Measurements from ENCODE around the gene NDUFC2.
"Not testable (repeated sequence)": the region's sequence is repeated elsewhere in the genome, so short reads cannot be mapped to it uniquely, and the experiment has no call there.

NDUFC2 gene

DNA sequence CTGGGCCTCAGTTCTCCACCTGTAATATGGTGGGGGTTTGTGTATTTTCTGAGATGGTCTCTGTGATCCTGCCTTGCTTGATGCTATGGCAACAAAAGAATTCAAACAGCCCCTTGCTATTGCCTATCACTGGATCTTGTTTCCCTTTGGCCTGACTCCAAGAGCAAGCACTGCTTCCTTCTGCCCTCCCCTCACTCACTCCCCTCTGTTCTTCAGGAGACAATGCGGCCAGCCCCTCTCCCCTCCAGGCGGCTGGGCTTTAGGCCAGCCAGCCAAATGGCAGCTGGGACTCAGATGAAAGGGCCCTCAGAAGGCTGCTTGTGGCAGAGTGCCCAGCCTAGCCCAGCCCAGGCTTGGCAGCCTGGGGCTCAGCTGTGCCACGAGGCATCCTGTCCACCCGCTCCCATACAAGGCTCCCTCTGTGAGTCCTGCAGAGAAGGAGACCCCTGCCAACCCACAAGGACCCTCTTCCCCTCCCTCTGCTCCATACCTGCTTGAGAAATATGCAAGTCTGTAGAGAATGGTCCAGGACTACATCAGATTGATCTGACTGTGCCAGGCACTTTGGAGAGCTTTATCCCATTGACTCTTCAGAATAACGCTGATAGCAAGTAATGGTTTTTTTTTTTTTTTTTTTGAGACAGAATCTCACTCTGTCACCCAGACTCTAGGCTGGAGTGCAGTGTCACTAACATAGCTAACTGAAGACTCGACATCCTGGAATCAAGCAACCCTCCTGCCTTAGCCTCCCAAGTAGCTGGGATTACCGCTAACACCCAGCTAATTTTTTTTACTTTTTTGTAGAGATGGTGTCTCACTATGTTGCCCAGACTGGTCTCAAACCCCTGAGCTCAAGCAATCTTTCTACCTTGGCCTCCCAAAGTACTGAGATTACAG is 49.0 kb downstream of the NDUFC2 start:
- no peak for DNase-seq (ENCODE audit: low read depth in 3 of 3)

DNA sequence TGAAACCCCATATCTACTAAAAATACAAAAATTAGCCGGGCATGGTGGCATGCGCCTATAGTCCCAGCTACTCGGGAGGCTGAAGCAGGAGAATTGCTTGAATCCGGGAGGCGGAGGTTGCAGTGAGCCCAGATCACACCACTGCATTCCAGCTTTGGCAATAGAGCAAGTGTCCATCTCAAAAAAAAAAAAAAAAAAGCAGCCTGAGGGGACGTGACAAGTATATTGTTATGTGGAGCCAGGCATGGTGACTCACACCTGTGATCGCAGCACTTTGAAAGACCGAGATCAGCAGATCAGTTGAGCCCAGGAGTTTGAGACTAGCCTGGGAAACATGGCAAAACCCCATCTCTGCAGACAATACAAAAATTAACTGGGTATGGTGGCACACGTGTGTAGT is 51.2 kb downstream of the NDUFC2 start:
- not testable (repeated sequence) for DNase-seq (ENCODE audit: low read depth in 3 of 3)

DNA sequence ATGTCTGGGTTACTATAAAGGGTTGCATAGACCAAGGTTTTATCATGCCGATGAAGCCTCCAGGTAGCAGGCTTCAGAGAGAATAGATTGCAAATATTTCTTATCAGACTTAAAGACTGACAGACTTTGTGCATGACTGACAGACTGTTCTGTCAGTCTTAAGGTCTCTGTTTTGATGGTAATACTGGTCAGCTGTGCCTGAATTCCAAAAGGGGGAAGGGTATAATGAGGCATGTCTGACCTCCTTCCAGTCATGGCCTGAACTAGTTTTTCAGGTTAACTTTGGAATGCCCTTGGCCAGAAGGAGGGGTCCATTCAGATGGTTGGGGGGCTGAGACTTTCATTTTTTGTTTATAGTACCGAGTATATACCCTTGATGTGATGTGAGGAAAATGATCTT is 51.9 kb downstream of the NDUFC2 start:
- DNase-seq (ENCODE audit: low read depth in 3 of 3), result no peak

DNA sequence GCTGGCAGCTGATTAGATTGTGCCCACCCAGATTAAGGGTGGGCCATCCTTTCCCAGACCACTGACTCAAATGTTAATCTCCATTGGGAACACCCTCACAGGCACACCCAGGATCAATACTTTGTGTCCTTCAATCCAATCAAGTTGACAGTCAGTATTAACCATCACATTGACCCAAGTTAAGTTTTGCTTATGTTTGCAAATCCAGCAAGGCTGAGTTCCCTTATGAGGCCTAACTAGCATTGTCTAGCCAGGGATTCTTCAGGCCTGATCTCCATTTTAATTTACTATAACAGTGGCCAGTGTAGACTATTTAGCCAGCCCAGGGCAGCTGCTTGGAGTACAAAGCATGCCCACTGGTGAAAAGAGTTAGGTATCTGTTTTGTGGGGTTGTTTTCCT is 54.3 kb downstream of the NDUFC2 start:
- no peak for DNase-seq (ENCODE audit: low read depth in 3 of 3)

DNA sequence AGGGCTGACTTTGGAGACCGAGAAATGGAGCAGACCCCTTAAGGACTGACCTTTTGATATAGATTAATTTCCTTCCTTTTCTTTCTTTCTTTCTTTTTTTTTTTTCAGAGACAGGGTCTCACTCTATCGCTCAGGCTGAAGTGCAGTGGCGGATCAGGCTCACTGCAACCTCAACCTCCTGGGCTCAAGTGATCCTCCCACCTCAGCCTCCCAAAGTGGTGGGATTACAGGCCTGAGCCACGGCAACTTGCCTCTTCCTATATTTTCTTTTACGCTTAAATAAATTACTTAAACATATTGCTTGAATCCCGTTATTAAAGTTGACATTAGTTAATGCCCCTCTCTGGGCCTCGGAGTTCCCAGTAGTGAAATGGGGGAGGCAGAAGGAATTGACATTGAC is 56.2 kb downstream of the NDUFC2 start:
- DNase-seq (ENCODE audit: low read depth in 3 of 3), result no peak

DNA sequence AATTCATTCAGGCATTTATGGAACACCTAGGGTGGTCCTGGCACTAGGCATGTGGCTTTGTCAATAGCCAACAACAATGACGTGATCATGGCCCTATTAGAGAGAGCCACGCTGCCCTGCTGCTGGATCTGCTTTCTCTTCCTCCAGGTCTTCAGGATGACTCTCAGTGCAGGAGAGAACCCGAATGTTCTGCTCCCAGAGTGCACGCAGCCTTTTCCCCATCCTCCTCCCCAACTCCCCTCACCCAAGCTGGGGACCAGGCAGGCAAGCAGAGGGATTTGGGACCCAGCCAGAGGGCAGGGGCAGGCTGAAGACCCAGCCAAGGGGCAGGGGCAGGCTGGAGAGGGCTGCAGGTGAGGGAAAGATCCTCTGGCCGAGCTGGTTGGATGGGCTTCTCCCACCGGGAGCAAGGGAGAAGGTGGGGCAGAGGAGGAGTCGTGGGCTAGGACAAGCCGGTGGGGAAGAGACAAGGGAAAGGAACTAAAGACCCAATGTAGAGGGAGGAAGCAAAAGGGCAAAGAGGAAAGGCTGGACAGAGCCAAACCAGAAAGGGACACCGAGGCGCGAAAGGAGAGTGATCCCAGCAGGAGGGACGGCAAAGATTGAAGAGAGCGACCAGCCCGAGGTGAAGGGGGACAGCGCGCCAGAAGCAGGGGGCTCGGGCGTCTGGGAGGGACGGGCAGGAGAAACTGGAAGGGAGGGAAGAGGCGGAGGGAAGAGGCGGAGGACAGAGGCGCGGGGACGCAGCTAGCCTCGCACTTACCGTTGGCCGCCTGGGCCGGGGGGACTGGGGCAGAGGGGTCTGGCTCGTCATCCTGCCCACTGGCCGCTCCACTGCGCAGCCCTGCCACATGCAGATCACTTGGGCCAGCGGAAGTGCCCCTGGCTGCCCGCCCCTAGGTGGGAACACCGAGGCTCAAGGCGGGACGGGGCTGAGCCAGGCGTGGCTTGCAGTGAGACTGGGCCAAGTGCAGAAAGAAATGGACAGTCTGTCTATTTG is 57.0 kb downstream of the NDUFC2 start, which contains the start of gene KCTD14:
KCTD14 (minus strand) TSS at position 880 of the 1,000 bp plus-strand sequence; CDS start at position 853, 27 bp downstream.
- no peak for DNase-seq (ENCODE audit: low read depth in 3 of 3)

DNA sequence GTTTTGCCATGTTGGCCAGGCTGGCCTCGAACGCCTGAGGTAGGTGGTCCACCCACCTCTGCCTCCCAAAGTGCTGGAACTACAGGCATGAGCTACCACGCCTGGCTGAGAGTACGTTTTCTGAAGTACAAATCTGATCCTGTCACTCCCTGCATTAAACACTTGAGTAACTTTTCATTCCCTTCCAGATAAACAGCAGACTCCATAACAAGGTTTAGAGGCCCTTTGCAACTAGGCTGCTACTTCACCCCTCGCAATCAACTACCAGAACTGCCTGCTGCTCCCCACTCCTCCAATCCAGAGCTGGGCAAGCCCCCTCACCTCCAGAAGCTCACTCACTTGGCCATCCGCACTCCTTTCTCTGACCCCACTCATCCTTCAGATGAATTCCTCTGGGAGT is 58.1 kb downstream of the NDUFC2 start:
- DNase-seq (ENCODE audit: low read depth in 3 of 3), result no peak

DNA sequence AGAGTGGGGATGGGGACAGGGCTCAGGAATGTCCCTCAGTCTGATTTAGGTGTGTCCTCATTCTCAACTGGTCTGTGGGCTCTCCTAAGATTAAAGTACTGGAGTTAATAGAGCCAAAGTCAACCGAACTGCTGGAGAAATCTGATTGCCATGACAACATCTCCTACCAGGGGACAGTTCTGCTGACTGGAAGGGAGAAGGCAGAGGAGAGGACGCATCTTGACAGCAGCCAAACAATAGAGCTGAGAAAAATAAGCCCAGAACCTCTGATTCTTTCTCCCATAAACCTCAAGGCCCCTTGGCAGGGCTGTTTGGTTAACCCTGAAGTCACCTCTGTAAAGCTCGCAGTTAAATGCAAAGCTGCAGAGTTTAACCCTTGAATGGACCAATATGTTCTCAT is 59.4 kb downstream of the NDUFC2 start:
- DNase-seq (ENCODE audit: low read depth in 3 of 3), result no peak

DNA sequence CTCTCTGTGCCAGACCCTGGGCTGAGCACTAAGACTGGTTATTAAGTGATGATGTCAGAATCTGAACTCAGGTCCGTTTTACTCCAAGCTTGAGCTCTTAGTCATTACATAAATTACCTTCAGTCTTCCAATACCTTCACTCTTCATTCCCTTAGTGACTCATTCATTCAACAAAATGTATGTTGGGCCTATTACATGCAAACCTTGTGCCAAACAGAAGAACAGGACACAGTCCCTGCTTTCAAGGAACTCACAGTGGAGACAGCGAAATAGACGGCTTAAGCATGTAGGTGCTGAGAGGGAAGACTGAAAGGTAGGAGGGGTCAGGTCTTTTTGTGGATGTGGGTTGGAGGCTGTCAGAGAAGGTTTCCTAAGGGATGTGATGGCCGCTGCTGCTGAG is 59.9 kb downstream of the NDUFC2 start:
- no peak for DNase-seq (ENCODE audit: low read depth in 3 of 3)
